B cell (primary cell): ENCODE results near the gene PELI1. TPM values are rescaled to one million over a fixed set of nuclear protein-coding genes. Genes with fewer than 3 reads are reported as not detected.

Source experiments
- ATAC-seq: fragments of 200-7000 bp; cut with Tn5 transposase; one replicate; pipeline ENCODE4 v1.10.0; 2021; ENCODE audit warnings: low read depth, mild to moderate bottlenecking, moderate number of reproducible peaks, moderate library complexity
- CTCF ChIA-PET: fragments of 350-600 bp; sonication (Branson Sonifier 250); formaldehyde crosslinking; loops from one replicate; lab custom pipeline; 2021; ENCODE audit warnings: antibody characterized with exemption, inconsistent platforms; lab: Charles Lee
- POLR2A ChIA-PET: fragments of 350-600 bp; sonication (Branson Sonifier 250); formaldehyde crosslinking; loops from one replicate; lab custom pipeline; 2021; ENCODE audit warnings: antibody characterized with exemption; lab: Charles Lee
- DNase-seq: peaks from one replicate; pipeline ENCODE4 v3.0.0; 2013
- H2AFZ ChIP-seq: 2 replicates; pipeline ENCODE4 v1.6.1; 2012; ENCODE audit warnings: mild to moderate bottlenecking, low read depth, low read length; ENCODE audit not compliant: insufficient read depth, poor library complexity, severe bottlenecking
- H3K27ac ChIP-seq, 2 donors: 1 replicate in 1 of 2; 2 replicates in 1 of 2; pipeline ENCODE4 v1.5.1; 2012 to 2013; ENCODE audit warnings: low read length in 2 of 2, mild to moderate bottlenecking in 2 of 2, moderate library complexity in 1 of 2
- H3K27me3 ChIP-seq, 4 experiments: fragments of 200-600 bp in 1 of 4; sonication (generic) in 1 of 4; replicated peaks in 1 of 4; 1 replicate in 2 of 4; 2 replicates in 2 of 4; pipeline versions ENCODE4 v1.6.1 to v1.7.0; 2013 to 2016; ENCODE audit warnings: low read length in 3 of 4, mild to moderate bottlenecking in 2 of 4, mixed read lengths in 1 of 4, moderate library complexity in 1 of 4; ENCODE audit not compliant: insufficient read depth in 4 of 4, control insufficient read depth in 3 of 4; ENCODE audit errors: control extremely low read depth in 1 of 4
- H3K36me3 ChIP-seq, 2 experiments: replicated peaks in 1 of 2; 1 replicate in 1 of 2; 2 replicates in 1 of 2; pipeline versions ENCODE4 v1.6.1 to v1.7.1; 2013; ENCODE audit warnings: low read length in 1 of 2; ENCODE audit not compliant: insufficient read depth in 2 of 2, control insufficient read depth in 1 of 2; ENCODE audit errors: control extremely low read depth in 1 of 2, extremely low read depth in 1 of 2
- H3K4me1 ChIP-seq, 2 donors: fragments of 200-600 bp in 1 of 2; sonication (generic) in 1 of 2; 1 replicate in 1 of 2; 2 replicates in 1 of 2; pipeline versions ENCODE4 v1.5.1 to v1.6.1; 2013 to 2017; ENCODE audit warnings: low read length in 2 of 2; ENCODE audit not compliant: control insufficient read depth in 2 of 2, insufficient read depth in 2 of 2
- H3K4me2 ChIP-seq: replicated peaks from 2 replicates; pipeline ENCODE3; 2012; ENCODE audit warnings: mild to moderate bottlenecking, low read depth, low read length; ENCODE audit not compliant: poor library complexity, severe bottlenecking
- H3K4me3 ChIP-seq, 5 experiments: fragments of 200-600 bp in 1 of 5; sonication (generic) in 1 of 5; 1 replicate in 3 of 5; 2 replicates in 2 of 5; pipeline versions ENCODE4 v1.5.1 to v1.7.0; 2011 to 2016; ENCODE audit warnings: low read length in 4 of 5, mild to moderate bottlenecking in 4 of 5, low read depth in 2 of 5, control low read depth in 1 of 5, moderate library complexity in 1 of 5; ENCODE audit not compliant: insufficient read depth in 1 of 5; ENCODE audit errors: control extremely low read depth in 1 of 5, extremely low read depth in 1 of 5
- H3K79me2 ChIP-seq: fragments of 200-600 bp; sonication (generic); one replicate; pipeline ENCODE4 v1.6.0; 2016; ENCODE audit warnings: low read length; ENCODE audit not compliant: control insufficient read depth, insufficient read depth
- H3K9ac ChIP-seq: fragments of 200-600 bp; sonication (generic); 2 replicates; pipeline ENCODE4 v1.6.1; 2017; ENCODE audit warnings: mild to moderate bottlenecking, low read length, moderate library complexity
- H3K9me3 ChIP-seq, 3 donors: one replicate each; pipeline versions ENCODE4 v1.6.1 to v1.7.1; 2013; ENCODE audit warnings: low read length in 2 of 3; ENCODE audit not compliant: control insufficient read depth in 2 of 3, insufficient read depth in 1 of 3; ENCODE audit errors: control extremely low read depth in 1 of 3
- H4K20me1 ChIP-seq: 2 replicates; pipeline ENCODE4 v1.6.0; 2012; ENCODE audit warnings: mild to moderate bottlenecking, low read length; ENCODE audit not compliant: insufficient read depth, control insufficient read depth, poor library complexity, severe bottlenecking
- H3K27ac Mint-ChIP-seq: one replicate; pipeline ENCODE4 v1.8.0; 2021; ENCODE audit warnings: mixed read lengths
- H3K27me3 Mint-ChIP-seq: one replicate; pipeline ENCODE4 v1.8.0; 2021; ENCODE audit warnings: mixed read lengths
- H3K4me1 Mint-ChIP-seq: one replicate; pipeline ENCODE4 v1.8.0; 2021; ENCODE audit warnings: mixed read lengths
- H3K4me3 Mint-ChIP-seq: one replicate; pipeline ENCODE4 v1.8.0; 2021; ENCODE audit warnings: mixed read lengths
- H3K9me3 Mint-ChIP-seq: one replicate; pipeline ENCODE4 v1.8.0; 2022; ENCODE audit warnings: mixed read lengths; ENCODE audit not compliant: insufficient read depth
- EZH2 ChIP-seq: IDR thresholded peaks from 2 replicates; pipeline ENCODE4 v1.6.1; 2012; ENCODE audit warnings: borderline replicate concordance, low read depth, mild to moderate bottlenecking, moderate library complexity, low read length; ENCODE audit not compliant: insufficient read depth, poor library complexity, severe bottlenecking
- WGBS: methylation state at CpG from one replicate; pipeline ENCODE4 v1.1.5; 2013; ENCODE audit warnings: missing lambda C conversion rate; ENCODE audit not compliant: insufficient coverage; 5-methylcytosine and 5-hydroxymethylcytosine counted together
- intact Hi-C: fragments of 100-400 bp; cut with micrococcal nuclease; formaldehyde crosslinking; loops from one replicate; pipeline ENCODE4 v1.10.0; 2022
- polyA plus RNA-seq: library from polyadenylated mRNA; depleted of rRNA; stranded (reverse); fragments of >200 nt; gene quantifications from 2 replicates; pipeline ENCODE4 v1.2.3, GENCODE V29; 2012
- total RNA-seq, 2 donors: library from RNA; stranded (reverse); fragments of 120-200 nt in 1 of 2; gene quantifications; 1 replicate in 1 of 2; 2 replicates in 1 of 2; pipeline versions ENCODE4 v1.2.3 to v1.2.4, GENCODE V29; 2013 to 2022
- TF ChIP-seq, protein P1 (sequence below): fragments of 200-600 bp; IDR thresholded peaks from one replicate; pipeline ENCODE4 v1.8.0; 2022; ENCODE audit warnings: antibody characterized with exemption, mild to moderate bottlenecking

The PELI1 gene
- total and polyA plus RNA-seq, 2 donors (not counting 1 experiment from before 2014, with no cell fraction given), result 45.3 to 115 TPM

DNA sequence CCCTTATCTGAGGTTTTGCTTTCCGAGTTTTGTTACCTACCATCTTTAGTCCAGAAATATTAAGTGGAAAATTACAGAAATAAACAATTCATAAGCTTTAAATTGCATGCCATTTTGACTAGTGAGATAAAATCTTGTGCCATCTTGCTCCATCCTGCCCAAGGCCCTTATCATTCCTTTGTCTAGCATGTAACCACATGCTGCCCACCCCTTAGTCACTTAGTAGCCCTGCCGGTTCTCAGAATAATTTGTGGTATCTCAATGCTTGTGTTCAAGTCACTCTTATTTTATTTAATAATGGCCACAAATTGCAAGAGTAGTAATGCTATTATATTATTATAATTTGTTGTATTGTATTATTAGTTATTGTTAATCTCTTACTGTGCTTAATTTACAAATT, 88.2 kb downstream of the PELI1 start:
- ATAC-seq (no peak), DNase-seq (no peak)
- no peaks in the 10 kb centered on the region for H4K20me1 ChIP-seq
- H3K27me3 ChIP-seq, result no peaks in the 10 kb centered on the region
- H3K27ac ChIP-seq, result no peak overlapping the region
- no peaks in the 10 kb centered on the region for H3K9me3 ChIP-seq
- no peak overlapping the region for H3K27ac Mint-ChIP-seq
- H3K27me3 Mint-ChIP-seq, result no peaks in the 10 kb centered on the region
- no peaks in the 10 kb centered on the region for H3K79me2 ChIP-seq
- intact Hi-C loops, result no loop called here
- POLR2A ChIA-PET, result no interaction called here
- H3K4me2 ChIP-seq, result no peak overlapping the region
- no peak for TF ChIP-seq EZH2
- TF ChIP-seq, protein P1, sequence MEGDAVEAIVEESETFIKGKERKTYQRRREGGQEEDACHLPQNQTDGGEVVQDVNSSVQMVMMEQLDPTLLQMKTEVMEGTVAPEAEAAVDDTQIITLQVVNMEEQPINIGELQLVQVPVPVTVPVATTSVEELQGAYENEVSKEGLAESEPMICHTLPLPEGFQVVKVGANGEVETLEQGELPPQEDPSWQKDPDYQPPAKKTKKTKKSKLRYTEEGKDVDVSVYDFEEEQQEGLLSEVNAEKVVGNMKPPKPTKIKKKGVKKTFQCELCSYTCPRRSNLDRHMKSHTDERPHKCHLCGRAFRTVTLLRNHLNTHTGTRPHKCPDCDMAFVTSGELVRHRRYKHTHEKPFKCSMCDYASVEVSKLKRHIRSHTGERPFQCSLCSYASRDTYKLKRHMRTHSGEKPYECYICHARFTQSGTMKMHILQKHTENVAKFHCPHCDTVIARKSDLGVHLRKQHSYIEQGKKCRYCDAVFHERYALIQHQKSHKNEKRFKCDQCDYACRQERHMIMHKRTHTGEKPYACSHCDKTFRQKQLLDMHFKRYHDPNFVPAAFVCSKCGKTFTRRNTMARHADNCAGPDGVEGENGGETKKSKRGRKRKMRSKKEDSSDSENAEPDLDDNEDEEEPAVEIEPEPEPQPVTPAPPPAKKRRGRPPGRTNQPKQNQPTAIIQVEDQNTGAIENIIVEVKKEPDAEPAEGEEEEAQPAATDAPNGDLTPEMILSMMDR, result no peak
- no peaks in the 10 kb centered on the region for H3K9me3 Mint-ChIP-seq
- WGBS, result no CpG with 5 or more reads among the region's 2 CpGs
- CTCF ChIA-PET, result interaction anchor here (0.9 to 13.5 kb wide), 3 partner anchors 29 to 272 kb away, joined by 3 to 612 read pairs (median 3); no protein-coding TSS in a partner anchor
- no peaks in the 10 kb centered on the region for H3K36me3 ChIP-seq
- H3K4me3 ChIP-seq, result no peak overlapping the region
- peaks cover 15% of the 10 kb centered on the region for H3K4me1 Mint-ChIP-seq
- no peak overlapping the region for H2AFZ ChIP-seq
- H3K4me1 ChIP-seq, result peaks cover 3 to 4% of the 10 kb centered on the region in 2 donors
- no peak overlapping the region for H3K9ac ChIP-seq
- H3K4me3 Mint-ChIP-seq, result no peak overlapping the region

DNA sequence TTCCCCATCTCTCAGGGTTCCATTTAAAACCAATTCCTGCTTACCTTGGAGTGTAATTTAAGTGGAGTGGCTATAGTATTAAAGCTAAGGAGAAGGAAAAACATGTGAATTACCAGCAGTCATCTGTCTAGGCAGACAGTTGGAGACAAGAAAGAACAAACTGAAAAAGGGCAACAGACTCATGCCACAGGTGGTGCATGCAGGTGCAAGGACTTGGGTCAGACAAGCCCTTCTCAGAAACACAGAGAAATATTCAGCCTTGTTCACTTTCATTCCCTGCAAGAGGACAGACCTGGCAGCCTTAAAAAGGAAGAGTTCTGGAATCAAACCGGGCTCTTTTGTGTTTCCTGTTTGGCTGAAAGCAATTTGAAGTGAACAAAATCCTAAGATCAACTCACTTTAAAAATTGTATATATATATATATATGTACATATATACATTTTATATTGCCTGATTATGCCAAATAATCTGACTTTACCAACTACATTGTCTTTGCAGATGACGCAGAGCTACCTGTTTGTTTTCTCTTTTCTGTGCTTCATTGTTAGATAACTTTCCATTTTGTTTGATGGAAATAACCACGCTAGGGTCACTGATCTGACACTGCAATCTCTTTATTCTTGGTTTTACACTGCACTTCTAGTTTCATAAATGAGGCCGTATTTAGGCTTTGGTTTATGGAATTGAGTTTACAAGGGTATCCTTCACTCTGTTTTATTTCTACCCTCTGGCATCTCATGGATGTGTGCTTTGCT, 89.9 kb downstream of the PELI1 start:
- intact Hi-C loops, result no loop called here
- WGBS, result 0% methylated on average over 1 of the region's 4 CpGs
- POLR2A ChIA-PET, result interaction anchor here (0.7 kb wide), 1 partner anchor 84 kb away, joined by 3 read pairs; no protein-coding TSS in a partner anchor

More for the DNA sequence above, 89.9 kb downstream of the PELI1 start:
- Histone ChIP-seq H3K27me3 (no peaks in the 10 kb centered on the region), H3K4me1 (peaks cover 10 to 11% of the 10 kb centered on the region in 2 donors), H3K79me2 (no peaks in the 10 kb centered on the region), H3K4me3 (no peak overlapping the region), H3K36me3 (no peaks in the 10 kb centered on the region), H3K4me2 (no peak overlapping the region), H3K27ac (no peak overlapping the region), H4K20me1 (no peaks in the 10 kb centered on the region), H3K9ac (no peak overlapping the region), H2AFZ (no peak overlapping the region), H3K9me3 (no peaks in the 10 kb centered on the region)
- H3K4me3 Mint-ChIP-seq, result no peak overlapping the region
- peaks cover 22% of the 10 kb centered on the region for H3K4me1 Mint-ChIP-seq
- CTCF ChIA-PET, result interaction anchor here (0.7 to 13.5 kb wide), 8 partner anchors 12 to 434 kb away, joined by 3 to 612 read pairs (median 4); no protein-coding TSS in a partner anchor
- TF ChIP-seq, protein P1, result no peak
- TF ChIP-seq EZH2, result no peak
- H3K27ac Mint-ChIP-seq, result no peak overlapping the region
- no peak for ATAC-seq
- DNase-seq, result no peak
- H3K9me3 Mint-ChIP-seq, result no peaks in the 10 kb centered on the region
- H3K27me3 Mint-ChIP-seq, result no peaks in the 10 kb centered on the region
